Upper lobe of left lung (tissue), 6 donors: ENCODE results near the gene MISP. TPM values are rescaled to one million over a fixed set of nuclear protein-coding genes. Genes with fewer than 3 reads are reported as not detected.

Experiments used
- ATAC-seq, 2 donors: fragments of 200-7000 bp; cut with Tn5 transposase; one replicate each; pipeline ENCODE4 v1.9.1; 2022; ENCODE audit warnings: mild to moderate bottlenecking in 2 of 2, moderate library complexity in 2 of 2; ENCODE audit not compliant: low FRiP score in 2 of 2
- DNase-seq, 2 donors: peaks; one replicate each; pipeline ENCODE4 v3.0.0-alpha.2; 2019 to 2020
- H3K27ac ChIP-seq, 4 donors: fragments of 200-600 bp; sonication (generic); one replicate each; pipeline ENCODE4 v1.5.1; 2016 to 2019
- H3K27me3 ChIP-seq, 4 donors: fragments of 200-600 bp; sonication (generic); one replicate each; pipeline ENCODE4 v1.5.1; 2017 to 2019
- H3K36me3 ChIP-seq, 4 donors: fragments of 200-600 bp; sonication (generic); one replicate each; pipeline ENCODE4 v1.5.1; 2016 to 2019
- H3K4me1 ChIP-seq, 4 donors: fragments of 200-600 bp; sonication (generic); one replicate each; pipeline ENCODE4 v1.5.1; 2018 to 2019
- H3K4me3 ChIP-seq, 4 donors: fragments of 200-600 bp; sonication (generic); one replicate each; pipeline ENCODE4 v1.5.1; 2017 to 2019; ENCODE audit warnings: mild to moderate bottlenecking in 2 of 4, moderate library complexity in 1 of 4
- H3K9me3 ChIP-seq, 4 donors: fragments of 200-600 bp; sonication (generic); one replicate each; pipeline ENCODE4 v1.5.1; 2018 to 2019
- EP300 ChIP-seq, 4 donors: sonication (generic); formaldehyde crosslinking; IDR thresholded peaks; one replicate each; pipeline ENCODE4 v1.5.1; 2017; ENCODE audit warnings: antibody characterized with exemption in 4 of 4, control low read depth in 2 of 4
- POLR2A ChIP-seq, 4 donors: fragments of 450-650 bp; IDR thresholded peaks; one replicate each; pipeline ENCODE4 v1.5.1; 2016 to 2017; ENCODE audit warnings: antibody characterized with exemption in 4 of 4, mild to moderate bottlenecking in 2 of 4
- POLR2AphosphoS5 ChIP-seq, 2 donors: sonication (generic); formaldehyde crosslinking; IDR thresholded peaks; one replicate each; pipeline ENCODE4 v1.5.1; 2017; ENCODE audit warnings: antibody characterized with exemption in 2 of 2
- WGBS, 2 donors: methylation state at CpG; one replicate each; pipeline ENCODE4 v1.1.5; 2017 to 2018; 5-methylcytosine and 5-hydroxymethylcytosine counted together
- total RNA-seq, 6 donors: library from RNA; depleted of rRNA in 4 of 6; stranded (reverse); fragments of >200 nt in 4 of 6; gene quantifications; one replicate each; pipeline versions ENCODE4 v1.1.0 to v1.2.1, GENCODE V29; 2016 to 2021
- TF ChIP-seq, protein P1 (sequence below), 6 experiments: fragments of 450-650 bp in 4 of 6; fragments of 200-600 bp in 2 of 6; sonication (generic) in 2 of 6; IDR thresholded peaks; one replicate each; pipeline ENCODE4 v1.5.1; 2016 to 2019; ENCODE audit warnings: antibody characterized with exemption in 6 of 6
- donor health status: DM: no; HTN: no; CAD: no; lungs with moderate emphysema.
- donor health status: DM: no; HTN: yes; CAD: no; lungs with severe emphysema.

MISP gene
- total RNA-seq, 6 donors from 2014 or later = 22.5 to 51.5 (median 37.5) TPM

DNA sequence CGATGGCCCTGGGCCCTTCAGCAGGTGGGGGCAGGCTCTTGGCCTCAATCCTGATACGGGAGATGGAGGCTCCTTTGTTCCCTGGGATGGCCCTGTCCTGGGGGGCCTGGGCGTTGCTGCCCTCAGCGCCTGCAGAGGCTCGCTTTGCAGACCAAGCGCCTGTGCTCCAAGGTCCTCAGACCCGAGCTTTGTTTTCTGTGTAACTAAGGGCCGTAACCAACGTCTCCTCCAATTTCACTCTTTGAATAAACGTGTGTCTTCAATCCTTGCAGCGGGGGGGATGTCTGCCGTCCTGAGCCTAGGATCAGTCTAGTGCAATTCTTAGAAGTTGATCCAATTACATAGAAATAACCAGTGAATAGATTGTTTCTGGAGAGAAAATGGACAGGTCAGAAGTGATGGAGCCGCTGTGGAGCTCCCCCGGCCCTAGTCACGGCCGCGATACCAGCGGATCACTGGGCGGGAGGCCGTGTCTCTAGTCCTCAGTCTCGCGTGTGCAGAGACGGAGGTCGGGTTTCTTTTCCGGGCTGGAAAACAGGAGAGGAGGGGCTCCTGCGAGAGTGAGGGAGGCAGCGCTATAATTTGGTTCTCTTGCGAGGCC is 51.7 kb downstream of the MISP start:
- 37 to 55% methylated on average over 25 to 28 of the region's 28 CpGs for WGBS, 2 donors
- H3K4me1 ChIP-seq = peaks cover 47 to 68% (median 56%) of the 10 kb centered on the region in 4 donors
- peak overlapping the region in 1 of 4 donors; percentile 88 for H3K4me3 ChIP-seq
- no peak for ATAC-seq
- peaks cover 41 to 89% (median 62%) of the 10 kb centered on the region in 4 donors for H3K36me3 ChIP-seq
- no peak for TF ChIP-seq EP300 (IDR thresholded peaks at IDR 0.05)
- TF ChIP-seq POLR2AphosphoS5 (IDR thresholded peaks at IDR 0.05) = no peak
- TF ChIP-seq, protein P1, sequence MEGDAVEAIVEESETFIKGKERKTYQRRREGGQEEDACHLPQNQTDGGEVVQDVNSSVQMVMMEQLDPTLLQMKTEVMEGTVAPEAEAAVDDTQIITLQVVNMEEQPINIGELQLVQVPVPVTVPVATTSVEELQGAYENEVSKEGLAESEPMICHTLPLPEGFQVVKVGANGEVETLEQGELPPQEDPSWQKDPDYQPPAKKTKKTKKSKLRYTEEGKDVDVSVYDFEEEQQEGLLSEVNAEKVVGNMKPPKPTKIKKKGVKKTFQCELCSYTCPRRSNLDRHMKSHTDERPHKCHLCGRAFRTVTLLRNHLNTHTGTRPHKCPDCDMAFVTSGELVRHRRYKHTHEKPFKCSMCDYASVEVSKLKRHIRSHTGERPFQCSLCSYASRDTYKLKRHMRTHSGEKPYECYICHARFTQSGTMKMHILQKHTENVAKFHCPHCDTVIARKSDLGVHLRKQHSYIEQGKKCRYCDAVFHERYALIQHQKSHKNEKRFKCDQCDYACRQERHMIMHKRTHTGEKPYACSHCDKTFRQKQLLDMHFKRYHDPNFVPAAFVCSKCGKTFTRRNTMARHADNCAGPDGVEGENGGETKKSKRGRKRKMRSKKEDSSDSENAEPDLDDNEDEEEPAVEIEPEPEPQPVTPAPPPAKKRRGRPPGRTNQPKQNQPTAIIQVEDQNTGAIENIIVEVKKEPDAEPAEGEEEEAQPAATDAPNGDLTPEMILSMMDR (IDR thresholded peaks at IDR 0.05) = no peak
- TF ChIP-seq POLR2A (IDR thresholded peaks at IDR 0.05) = no peak
- no peaks in the 10 kb centered on the region for H3K9me3 ChIP-seq
- no peaks in the 10 kb centered on the region for H3K27me3 ChIP-seq
- peak overlapping the region; percentile 39 to 100 (median 97) for H3K27ac ChIP-seq
- DNase-seq = no peak

DNA sequence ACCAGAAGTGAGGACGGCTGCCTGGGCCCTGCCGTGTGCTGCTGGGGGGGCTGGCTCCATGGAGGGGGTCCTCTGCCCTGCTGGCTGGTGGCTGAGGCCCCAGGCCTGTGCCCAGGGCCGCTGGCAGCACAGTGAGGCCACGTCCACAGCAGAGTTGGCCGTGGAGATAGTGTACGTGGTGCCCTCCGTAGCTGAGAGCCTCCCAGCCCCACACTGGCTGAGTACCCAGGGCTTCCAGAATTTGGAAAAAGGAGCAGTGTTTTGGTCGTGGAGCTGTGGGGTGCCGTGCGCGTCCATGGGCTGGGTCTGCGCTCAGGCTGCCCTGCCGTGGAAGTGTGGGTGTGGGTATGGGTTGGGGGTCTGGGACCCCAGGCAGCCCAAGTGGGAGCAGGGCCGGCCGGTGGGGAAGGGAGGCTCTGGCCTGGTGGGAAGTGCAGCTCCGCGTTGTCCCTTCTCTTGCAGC is 52.2 kb downstream of the MISP start:
- WGBS, 2 donors = 81 to 86% methylated on average over 15 of the region's 17 CpGs

DNA sequence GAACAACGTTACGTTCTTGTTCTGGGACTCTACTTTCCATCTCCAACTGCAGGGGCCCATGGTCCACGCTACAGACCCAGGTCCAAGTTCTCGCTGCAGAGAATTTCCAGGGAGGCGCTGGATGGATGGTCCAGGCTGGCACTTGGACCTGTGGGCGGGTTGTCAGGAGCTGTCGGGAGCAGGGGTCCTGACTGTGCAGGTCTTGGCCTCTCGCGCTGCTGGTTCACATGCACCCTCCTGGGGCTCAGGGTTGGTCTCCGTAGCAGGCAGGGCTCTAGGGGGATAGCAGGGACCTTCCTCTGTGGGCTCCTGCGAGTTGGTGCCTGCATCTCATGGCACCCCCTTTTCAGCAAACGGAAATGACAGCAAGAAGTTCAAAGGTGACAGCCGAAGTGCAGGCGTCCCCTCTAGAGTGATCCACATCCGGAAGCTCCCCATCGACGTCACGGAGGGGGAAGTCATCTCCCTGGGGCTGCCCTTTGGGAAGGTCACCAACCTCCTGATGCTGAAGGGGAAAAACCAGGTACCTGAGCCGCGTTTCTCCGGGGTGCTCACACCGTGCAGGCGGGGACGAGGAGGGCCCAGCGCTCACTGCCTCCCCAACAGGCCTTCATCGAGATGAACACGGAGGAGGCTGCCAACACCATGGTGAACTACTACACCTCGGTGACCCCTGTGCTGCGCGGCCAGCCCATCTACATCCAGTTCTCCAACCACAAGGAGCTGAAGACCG is 52.9 kb downstream of the MISP start:
- TF ChIP-seq, protein P1 (IDR thresholded peaks at IDR 0.05) = no peak
- no peak for TF ChIP-seq POLR2A (IDR thresholded peaks at IDR 0.05)
- DNase-seq (no peak), ATAC-seq (no peak)
- H3K4me3 ChIP-seq = no peak overlapping the region
- H3K4me1 ChIP-seq = peaks cover 45 to 63% (median 49%) of the 10 kb centered on the region in 4 donors
- no peaks in the 10 kb centered on the region for H3K27me3 ChIP-seq
- 84 to 85% methylated on average over 16 to 30 of the region's 31 CpGs for WGBS, 2 donors
- no peak overlapping the region for H3K27ac ChIP-seq
- H3K9me3 ChIP-seq = no peaks in the 10 kb centered on the region
- H3K36me3 ChIP-seq = peaks cover 53 to 96% (median 74%) of the 10 kb centered on the region in 4 donors

More for the DNA sequence above, 52.2 kb downstream of the MISP start:
- TF ChIP-seq, protein P1 (IDR thresholded peaks at IDR 0.05) = no peak
- no peak for TF ChIP-seq EP300 (IDR thresholded peaks at IDR 0.05)
- no peak for TF ChIP-seq POLR2A (IDR thresholded peaks at IDR 0.05)
- TF ChIP-seq POLR2AphosphoS5 (IDR thresholded peaks at IDR 0.05) = no peak
- Histone ChIP-seq H3K36me3 (peaks cover 46 to 95% (median 67%) of the 10 kb centered on the region in 4 donors), H3K9me3 (no peaks in the 10 kb centered on the region), H3K27ac (peak overlapping the region in 3 of 4 donors; percentile 39 to 100 (median 95)), H3K27me3 (no peaks in the 10 kb centered on the region), H3K4me3 (peak overlapping the region in 1 of 4 donors; percentile 88), H3K4me1 (peaks cover 47 to 70% (median 55%) of the 10 kb centered on the region in 4 donors)
- peak in 1 of 2 donors; percentile 76 for DNase-seq
- ATAC-seq = no peak

DNA sequence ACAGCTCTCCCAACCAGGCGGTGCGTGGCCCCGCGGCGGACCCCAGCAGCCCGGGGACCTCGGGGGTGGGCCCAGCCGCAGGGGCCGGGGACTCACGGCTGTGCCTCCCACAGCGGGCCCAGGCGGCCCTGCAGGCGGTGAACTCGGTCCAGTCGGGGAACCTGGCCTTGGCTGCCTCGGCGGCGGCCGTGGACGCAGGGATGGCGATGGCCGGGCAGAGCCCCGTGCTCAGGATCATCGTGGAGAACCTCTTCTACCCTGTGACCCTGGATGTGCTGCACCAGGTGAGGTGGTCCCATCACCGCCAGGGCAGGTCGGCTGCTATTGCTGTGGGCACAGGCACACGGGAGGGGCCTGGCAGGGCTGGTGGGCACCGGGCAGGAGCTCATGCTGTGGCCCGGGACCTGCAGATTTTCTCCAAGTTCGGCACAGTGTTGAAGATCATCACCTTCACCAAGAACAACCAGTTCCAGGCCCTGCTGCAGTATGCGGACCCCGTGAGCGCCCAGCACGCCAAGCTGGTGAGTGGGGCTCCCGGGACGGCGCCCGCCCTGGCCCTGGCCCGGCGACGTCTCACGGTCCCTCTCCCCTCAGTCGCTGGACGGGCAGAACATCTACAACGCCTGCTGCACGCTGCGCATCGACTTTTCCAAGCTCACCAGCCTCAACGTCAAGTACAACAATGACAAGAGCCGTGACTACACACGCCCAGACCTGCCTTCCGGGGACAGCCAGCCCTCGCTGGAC is 53.7 kb downstream of the MISP start:
- no peak for ATAC-seq
- DNase-seq = peak in 1 of 2 donors; percentile 81
- peaks cover 38 to 55% (median 42%) of the 10 kb centered on the region in 4 donors for H3K4me1 ChIP-seq
- no peaks in the 10 kb centered on the region for H3K27me3 ChIP-seq
- no peaks in the 10 kb centered on the region for H3K9me3 ChIP-seq
- peaks cover 61 to 97% (median 80%) of the 10 kb centered on the region in 4 donors for H3K36me3 ChIP-seq
- TF ChIP-seq EP300 (IDR thresholded peaks at IDR 0.05) (no peak), POLR2A (IDR thresholded peaks at IDR 0.05) (no peak), POLR2AphosphoS5 (IDR thresholded peaks at IDR 0.05) (no peak)
- TF ChIP-seq, protein P1 (IDR thresholded peaks at IDR 0.05) = no peak
- 93 to 100% methylated on average over 9 to 35 of the region's 53 CpGs for WGBS, 2 donors
- H3K27ac ChIP-seq = no peak overlapping the region
- no peak overlapping the region for H3K4me3 ChIP-seq
